ENCODE measurements around the gene GNG12. TPM values are rescaled to one million over a fixed set of nuclear protein-coding genes. Genes with fewer than 3 reads are reported as not detected.

GNG12 gene
- total RNA-seq, 2 experiments from 2014 or later, result not detected

DNA sequence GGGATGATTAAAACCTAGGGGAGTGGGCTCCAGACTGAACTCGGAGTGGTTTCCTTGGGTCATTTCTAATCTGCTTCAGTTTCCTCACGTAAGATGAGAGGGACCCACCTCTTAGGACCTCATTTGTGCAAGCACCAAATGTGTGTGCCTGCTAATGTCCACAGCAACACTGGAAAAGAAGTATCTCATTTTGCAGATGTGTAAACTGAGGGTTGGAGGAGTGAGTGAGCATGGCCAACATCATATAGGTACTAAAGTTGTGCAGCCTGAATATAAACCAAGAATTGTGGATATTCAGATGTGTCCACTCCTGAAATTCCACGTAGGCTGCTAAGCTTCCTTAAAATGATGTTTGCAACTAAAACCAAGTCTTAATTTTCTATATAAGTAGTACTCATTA, 96.5 kb downstream of the GNG12 start:
- Mint-ChIP-seq H3K9me3 (no peaks in the 10 kb centered on the region), H3K4me3 (no peak overlapping the region), H3K27ac (no peak overlapping the region), H3K36me3 (ENCODE audit: low read depth) (no peaks in the 10 kb centered on the region), H3K27me3 (no peaks in the 10 kb centered on the region), H3K4me1 (ENCODE audit: low read depth) (peaks cover 21% of the 10 kb centered on the region)
- ChIA-PET CTCF (interaction anchor here (0.9 to 3.7 kb wide), 6 partner anchors 8 to 175 kb away, joined by 3 to 22 read pairs (median 4); no protein-coding TSS in a partner anchor), POLR2A (no interaction called here)
- intact Hi-C loops (cut with micrococcal nuclease), result loop anchor here (5.0 kb wide), 1 partner anchor 49 kb away; the partner anchor contains the start of gene GADD45A
- ATAC-seq, result no peak
- TF ChIP-seq, protein P1, sequence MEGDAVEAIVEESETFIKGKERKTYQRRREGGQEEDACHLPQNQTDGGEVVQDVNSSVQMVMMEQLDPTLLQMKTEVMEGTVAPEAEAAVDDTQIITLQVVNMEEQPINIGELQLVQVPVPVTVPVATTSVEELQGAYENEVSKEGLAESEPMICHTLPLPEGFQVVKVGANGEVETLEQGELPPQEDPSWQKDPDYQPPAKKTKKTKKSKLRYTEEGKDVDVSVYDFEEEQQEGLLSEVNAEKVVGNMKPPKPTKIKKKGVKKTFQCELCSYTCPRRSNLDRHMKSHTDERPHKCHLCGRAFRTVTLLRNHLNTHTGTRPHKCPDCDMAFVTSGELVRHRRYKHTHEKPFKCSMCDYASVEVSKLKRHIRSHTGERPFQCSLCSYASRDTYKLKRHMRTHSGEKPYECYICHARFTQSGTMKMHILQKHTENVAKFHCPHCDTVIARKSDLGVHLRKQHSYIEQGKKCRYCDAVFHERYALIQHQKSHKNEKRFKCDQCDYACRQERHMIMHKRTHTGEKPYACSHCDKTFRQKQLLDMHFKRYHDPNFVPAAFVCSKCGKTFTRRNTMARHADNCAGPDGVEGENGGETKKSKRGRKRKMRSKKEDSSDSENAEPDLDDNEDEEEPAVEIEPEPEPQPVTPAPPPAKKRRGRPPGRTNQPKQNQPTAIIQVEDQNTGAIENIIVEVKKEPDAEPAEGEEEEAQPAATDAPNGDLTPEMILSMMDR (IDR thresholded peaks at IDR 0.05), result no peak
- no peak for DNase-seq

DNA sequence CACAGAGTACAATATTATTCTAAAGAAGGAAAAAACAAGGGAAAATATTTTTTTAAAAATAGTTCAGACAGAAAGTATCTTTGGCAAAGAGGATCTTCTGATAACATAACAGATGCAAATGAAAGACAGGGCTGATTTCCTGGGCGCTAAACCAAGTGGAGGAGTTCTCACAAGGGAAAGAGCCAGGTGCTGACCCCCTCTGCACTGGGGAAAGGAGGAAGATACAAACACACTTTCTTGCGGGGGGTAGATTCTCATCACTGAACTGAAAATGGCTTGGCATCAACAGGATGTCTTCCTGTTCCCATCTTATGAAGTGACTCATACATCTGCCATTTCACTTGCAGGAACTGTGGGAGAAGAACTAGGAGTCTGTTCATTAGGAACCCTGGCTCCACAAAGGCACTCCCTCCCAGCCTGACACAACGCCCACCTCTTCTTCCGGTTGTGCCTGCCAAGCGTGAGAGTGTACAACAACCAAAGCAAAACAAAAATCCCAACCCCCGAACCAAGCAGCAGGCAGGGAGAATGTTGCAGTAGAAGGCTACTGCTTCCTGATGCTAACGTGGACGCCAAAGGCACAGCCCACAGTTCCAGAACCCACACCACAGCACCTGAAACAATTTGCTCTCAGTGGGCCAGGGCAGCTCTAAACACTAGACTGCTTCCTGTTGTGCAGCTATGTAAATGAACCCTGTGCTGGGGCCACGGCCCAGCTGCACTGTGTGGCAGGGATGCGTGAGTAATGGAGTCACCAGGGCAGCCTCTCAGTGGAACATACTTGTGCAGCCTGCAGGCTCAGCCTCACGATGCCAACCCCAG, 97.2 kb downstream of the GNG12 start:
- ChIA-PET POLR2A (interaction anchor here (0.9 kb wide), 1 partner anchor 11 kb away, joined by 3 read pairs; no protein-coding TSS in a partner anchor), CTCF (interaction anchor here (1.5 to 3.7 kb wide), 4 partner anchors 11 to 52 kb away, joined by 3 to 22 read pairs (median 4); partner anchors contain the start of gene GADD45A)
- H3K27ac Mint-ChIP-seq, result peak overlapping the region; percentile 76
- H3K36me3 Mint-ChIP-seq (ENCODE audit: low read depth), result no peaks in the 10 kb centered on the region
- TF ChIP-seq, protein P1 (IDR thresholded peaks at IDR 0.05), result no peak
- ATAC-seq (peak; percentile 99), DNase-seq (peak; percentile 79)
- intact Hi-C loops (cut with micrococcal nuclease), result loop anchor here (5.0 kb wide), 1 partner anchor 49 kb away; the partner anchor contains the start of gene GADD45A
- no peaks in the 10 kb centered on the region for H3K27me3 Mint-ChIP-seq
- H3K4me3 Mint-ChIP-seq, result peak overlapping the region; percentile 54
- H3K4me1 Mint-ChIP-seq (ENCODE audit: low read depth), result peaks cover 21% of the 10 kb centered on the region
- no peaks in the 10 kb centered on the region for H3K9me3 Mint-ChIP-seq

DNA sequence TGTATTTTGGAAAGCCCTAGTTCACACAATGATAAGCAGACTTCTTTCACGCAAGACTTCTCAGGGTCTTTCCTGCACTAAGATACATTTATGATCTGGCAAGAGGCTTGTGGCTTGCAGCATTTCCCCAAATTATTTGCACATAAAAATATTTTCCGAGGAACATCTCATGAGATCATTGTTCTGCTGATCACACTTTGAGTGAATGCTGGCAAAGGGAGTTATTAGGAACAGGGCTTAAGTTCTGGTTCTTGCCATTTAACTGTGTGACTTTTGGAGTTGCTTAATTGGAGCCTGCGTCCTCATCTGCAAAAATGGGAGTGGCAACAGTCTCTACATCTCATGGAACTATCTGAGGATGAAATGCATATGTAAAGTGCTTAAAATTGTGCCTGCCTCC, 98.1 kb downstream of the GNG12 start:
- POLR2A ChIA-PET, result interaction anchor here (0.9 kb wide), 1 partner anchor 12 kb away, joined by 3 read pairs; no protein-coding TSS in a partner anchor
- ATAC-seq (no peak), DNase-seq (no peak)
- CTCF ChIA-PET, result interaction anchor here (1.6 to 3.7 kb wide), 2 partner anchors 25 to 51 kb away, joined by 5 to 22 read pairs; partner anchors contain the start of gene GADD45A
- intact Hi-C loops (cut with micrococcal nuclease), result loop anchor here (5.0 kb wide), 1 partner anchor 48 kb away; the partner anchor contains the start of gene GADD45A
- no peaks in the 10 kb centered on the region for H3K9me3 Mint-ChIP-seq
- H3K36me3 Mint-ChIP-seq (ENCODE audit: low read depth), result no peaks in the 10 kb centered on the region
- H3K4me1 Mint-ChIP-seq (ENCODE audit: low read depth), result peaks cover 21% of the 10 kb centered on the region
- H3K27me3 Mint-ChIP-seq, result no peaks in the 10 kb centered on the region
- H3K27ac Mint-ChIP-seq, result no peak overlapping the region
- H3K4me3 Mint-ChIP-seq, result no peak overlapping the region
- TF ChIP-seq, protein P1 (IDR thresholded peaks at IDR 0.05), result no peak

DNA sequence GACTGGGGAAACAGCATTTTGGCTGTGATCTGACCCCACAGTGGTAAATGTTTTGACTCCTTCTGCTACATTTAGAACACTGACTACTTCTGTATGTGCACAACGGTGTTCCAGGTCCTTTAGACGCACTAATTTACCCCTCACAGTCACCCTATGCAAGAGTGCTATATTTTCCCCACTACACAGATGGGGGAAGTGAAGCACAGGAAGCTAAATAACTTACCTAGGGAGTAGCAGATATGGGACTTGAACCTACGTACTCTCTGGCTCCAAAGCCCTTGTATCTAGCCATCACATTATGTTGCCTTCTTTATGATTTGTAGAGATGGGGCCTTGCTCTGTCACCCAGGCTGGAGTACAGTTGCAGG, 99.0 kb downstream of the GNG12 start:
- H3K9me3 Mint-ChIP-seq, result no peaks in the 10 kb centered on the region
- ATAC-seq, result no peak
- H3K27ac Mint-ChIP-seq, result no peak overlapping the region
- TF ChIP-seq, protein P1 (IDR thresholded peaks at IDR 0.05), result no peak
- H3K36me3 Mint-ChIP-seq (ENCODE audit: low read depth), result no peaks in the 10 kb centered on the region
- no peak for DNase-seq
- ChIA-PET CTCF (interaction anchor here (1.4 to 1.6 kb wide), 2 partner anchors 26 to 50 kb away, joined by 4 to 5 read pairs; partner anchors contain the start of gene GADD45A), POLR2A (interaction anchor here (1.0 kb wide), 1 partner anchor 10 kb away, joined by 3 read pairs; no protein-coding TSS in a partner anchor)
- H3K4me3 Mint-ChIP-seq, result no peak overlapping the region
- H3K4me1 Mint-ChIP-seq (ENCODE audit: low read depth), result peaks cover 26% of the 10 kb centered on the region
- no peaks in the 10 kb centered on the region for H3K27me3 Mint-ChIP-seq
- intact Hi-C loops (cut with micrococcal nuclease), result no loop called here
